HG03060 (cell line): ENCODE results near the gene LMNTD1.
"Not testable (repeated sequence)": the region's sequence is repeated elsewhere in the genome, so short reads cannot be mapped to it uniquely, and the experiment has no call there.

Source experiments
- ATAC-seq: cut with Tn5 transposase; IDR thresholded peaks from one replicate; pipeline ENCODE4 v1.9.1; 2021; ENCODE audit warnings: low read depth, moderate number of reproducible peaks; ENCODE audit not compliant: unreplicated experiment

The LMNTD1 gene, protein sequence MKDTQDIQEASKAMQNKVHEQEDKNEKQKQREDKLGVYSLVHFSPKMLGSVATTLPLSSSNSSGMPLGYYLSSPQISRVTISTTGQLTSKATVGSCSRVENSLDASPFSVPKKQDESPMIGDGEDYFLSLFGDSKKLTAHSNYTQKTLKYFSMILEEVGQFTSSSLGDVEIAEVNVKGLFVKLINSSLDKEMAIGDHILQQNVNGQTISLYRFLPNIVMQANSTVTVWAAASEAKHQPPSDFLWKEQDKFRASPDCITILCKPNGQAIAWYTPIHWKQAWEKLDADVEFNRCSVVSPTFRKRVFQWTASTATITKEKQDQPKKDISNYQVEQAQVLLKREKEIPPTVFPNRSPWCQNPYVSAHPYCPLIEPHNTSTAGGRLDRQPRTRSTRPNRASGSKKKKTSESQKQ

DNA sequence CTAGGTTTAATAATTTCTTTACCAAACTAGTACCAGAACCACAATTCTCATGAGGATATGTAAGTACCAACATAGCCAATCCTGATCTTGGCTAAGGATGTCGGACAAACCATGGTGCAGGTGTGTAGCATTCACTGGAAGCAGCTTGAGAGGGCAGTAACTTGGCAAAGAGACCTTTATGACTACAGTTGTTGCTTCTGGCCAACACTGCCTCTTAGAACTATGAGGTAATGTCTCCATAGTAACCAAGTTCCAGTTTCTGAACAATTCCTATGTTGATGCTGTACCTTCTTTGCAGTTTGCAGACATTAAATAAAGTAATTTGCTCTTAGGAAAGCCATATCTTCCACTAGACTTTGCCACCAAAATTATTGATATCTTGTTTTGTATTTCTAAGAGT is at the start of gene LMNTD1:
Gene LMNTD1, minus strand, starts transcription at position 186 of the 400 bp plus-strand sequence. CDS start 324 bp downstream, outside the sequence.
- no peak for ATAC-seq

GRCh38 chr12:25598956-25599355 is 45.9 kb upstream of the LMNTD1 start:
- ATAC-seq: no peak

DNA sequence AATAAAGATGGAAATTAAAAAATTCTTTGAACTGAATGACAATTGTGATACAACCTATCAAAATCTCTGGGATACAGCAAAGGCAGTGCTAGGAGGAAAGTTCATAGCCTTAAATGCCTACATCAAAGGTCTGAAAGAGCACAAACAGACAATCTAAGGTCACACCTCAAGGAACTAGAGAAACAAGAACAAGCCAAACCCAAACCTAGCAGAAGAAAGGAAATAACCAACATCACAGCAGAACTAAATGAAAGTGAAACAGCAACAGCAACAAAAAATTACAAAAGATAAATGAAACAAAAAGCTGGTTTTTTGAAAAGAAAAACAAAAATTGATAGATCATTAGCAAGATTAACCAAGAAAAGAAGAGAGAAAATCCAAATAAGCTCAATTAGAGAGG is 42.4 kb upstream of the LMNTD1 start:
- ATAC-seq: not testable (repeated sequence)

- no peak for ATAC-seq
These were observed 41.3 kb upstream of the LMNTD1 start for GRCh38 chr12:25594376-25594775.

- ATAC-seq: no peak
These were observed 39.8 kb upstream of the LMNTD1 start for GRCh38 chr12:25592725-25593495.

DNA sequence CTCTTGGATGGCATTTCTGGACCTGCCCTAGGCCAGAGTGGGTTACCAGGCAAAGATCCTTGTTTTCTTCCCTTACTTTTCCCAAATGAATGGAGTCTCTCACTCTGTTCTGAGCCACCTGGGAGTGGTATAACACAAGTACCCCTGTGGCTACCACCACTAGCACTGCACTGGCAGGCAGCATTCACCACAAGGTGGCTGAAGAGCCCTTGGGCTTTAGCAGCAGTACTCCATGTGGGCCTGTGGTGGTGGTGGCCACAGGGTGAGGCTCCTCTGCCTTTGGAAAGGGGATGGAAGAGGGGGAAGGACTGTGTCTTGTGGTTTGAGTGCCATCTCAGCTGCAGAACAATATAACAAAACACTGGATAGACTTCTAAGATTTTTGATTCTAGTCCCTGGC is 38.1 kb upstream of the LMNTD1 start:
- ATAC-seq: no peak

- no peak for ATAC-seq
These were observed 37.1 kb upstream of the LMNTD1 start for GRCh38 chr12:25590011-25590721.

DNA sequence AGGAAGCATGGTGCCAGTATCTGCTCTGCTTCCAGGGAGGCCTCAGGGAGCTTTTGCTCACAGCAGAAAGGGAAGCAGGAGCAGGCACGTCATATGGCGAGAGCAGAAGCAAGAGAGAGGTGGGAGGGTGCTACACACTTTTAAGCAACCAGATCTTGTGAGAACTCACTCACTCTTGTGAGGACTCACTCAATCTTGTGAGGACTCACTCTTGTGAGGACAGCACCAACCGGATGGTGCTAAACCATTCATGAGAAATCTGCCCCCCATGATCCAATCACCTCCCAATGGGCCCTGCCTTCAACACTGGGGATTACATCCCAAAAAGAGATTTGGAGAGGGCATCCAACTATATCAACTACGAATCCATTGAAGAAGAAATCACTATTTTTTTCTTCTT is 34.3 kb upstream of the LMNTD1 start:
- no peak for ATAC-seq

GRCh38 chr12:25585662-25586061 is 32.6 kb upstream of the LMNTD1 start:
- no peak for ATAC-seq

GRCh38 chr12:25585021-25585523 is 32.0 kb upstream of the LMNTD1 start:
- ATAC-seq: no peak

- ATAC-seq: no peak
These were observed 31.5 kb upstream of the LMNTD1 start for GRCh38 chr12:25584596-25584995.

GRCh38 chr12:25583545-25583944 is 30.5 kb upstream of the LMNTD1 start:
- ATAC-seq: no peak

DNA sequence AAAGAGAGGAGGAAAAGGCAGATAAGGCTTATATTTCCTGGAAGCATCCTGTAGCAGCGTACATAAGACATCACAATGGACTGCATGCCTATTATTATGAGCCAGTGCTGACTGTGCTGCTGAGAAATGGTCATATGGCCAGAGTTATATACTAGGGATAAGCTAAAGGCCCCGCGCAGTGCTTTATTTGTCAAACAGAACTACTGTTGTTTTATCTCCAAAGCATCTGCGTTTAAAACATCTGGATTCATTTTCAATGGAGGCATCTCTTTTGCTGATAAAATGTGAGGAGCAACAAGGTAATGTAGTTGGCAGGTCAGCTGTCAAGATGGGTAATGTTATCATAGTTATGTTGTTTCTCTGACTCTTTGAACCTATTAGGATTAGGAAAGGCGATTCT is 28.0 kb upstream of the LMNTD1 start:
- no peak for ATAC-seq

DNA sequence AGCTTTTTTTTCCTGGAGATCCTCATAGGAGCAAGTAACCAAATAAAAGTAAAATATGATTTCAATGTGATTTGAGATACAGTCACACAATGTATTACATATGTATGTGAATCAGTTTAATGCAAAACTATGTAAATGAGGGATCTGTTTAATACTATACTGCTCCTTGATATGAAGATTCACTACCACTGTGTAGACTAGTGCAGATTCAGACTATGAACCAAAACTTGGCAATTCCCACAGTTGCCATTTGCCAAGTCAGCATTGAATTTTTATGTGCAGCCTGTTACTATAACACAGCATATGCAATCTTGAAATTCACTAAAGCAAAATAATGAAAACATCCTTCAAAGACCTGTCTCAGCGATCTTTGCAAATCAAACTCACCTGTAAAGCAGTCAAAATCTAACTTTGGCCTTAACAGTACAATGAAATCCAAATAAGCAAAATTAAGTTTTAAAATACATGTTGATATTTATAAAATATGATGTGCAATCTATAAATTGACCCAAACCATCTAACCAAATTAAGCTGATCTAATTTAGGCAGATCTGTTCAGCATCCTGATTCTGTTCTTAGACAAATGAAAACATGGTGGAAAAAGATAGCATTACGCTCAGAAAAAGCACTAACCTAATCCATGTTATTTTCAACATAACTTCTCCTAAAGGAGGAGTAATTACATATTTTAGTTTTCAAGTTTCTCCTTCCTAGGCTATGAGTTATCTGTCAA is 25.5 kb upstream of the LMNTD1 start:
- ATAC-seq: no peak

- no peak for ATAC-seq
These were observed 21.7 kb upstream of the LMNTD1 start for GRCh38 chr12:25574761-25575160.

GRCh38 chr12:25573346-25573745 is 20.3 kb upstream of the LMNTD1 start:
- no peak for ATAC-seq

GRCh38 chr12:25570418-25570817 is 17.3 kb upstream of the LMNTD1 start:
- no peak for ATAC-seq

DNA sequence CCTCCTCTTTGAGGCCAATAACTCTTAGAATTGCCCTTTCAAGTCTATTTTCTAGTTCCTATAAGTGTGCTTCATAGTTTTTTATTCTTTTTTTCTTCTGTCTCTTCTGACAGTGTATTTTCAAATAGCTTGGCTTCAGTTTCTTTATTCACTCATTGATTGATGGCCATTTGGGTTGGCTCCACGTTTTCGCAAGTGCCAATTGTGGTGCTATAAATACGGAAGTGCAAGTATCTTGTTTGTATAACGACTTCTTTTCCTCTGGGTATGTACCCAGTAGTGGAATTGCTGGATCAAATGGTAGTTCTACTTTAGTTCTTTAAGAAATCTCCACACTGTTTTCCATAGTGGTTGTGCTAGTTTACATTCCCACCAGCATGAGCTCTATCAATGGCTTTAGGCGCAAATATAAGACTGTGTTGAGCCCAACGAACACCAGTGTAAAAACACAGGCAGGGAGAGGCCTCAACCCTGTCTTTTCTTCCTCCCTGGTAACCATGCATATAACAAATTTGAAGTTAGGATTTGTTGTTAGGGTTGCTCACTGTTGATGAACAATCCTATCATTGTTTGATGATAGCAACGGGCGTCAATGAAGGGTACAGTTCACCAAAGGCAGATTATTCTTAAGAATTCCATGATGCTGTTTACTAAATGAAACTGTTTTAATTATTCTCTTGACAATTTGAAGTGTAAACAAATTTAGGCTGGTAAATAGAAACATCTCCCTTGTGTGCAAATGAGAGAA is 13.3 kb upstream of the LMNTD1 start:
- no peak for ATAC-seq

DNA sequence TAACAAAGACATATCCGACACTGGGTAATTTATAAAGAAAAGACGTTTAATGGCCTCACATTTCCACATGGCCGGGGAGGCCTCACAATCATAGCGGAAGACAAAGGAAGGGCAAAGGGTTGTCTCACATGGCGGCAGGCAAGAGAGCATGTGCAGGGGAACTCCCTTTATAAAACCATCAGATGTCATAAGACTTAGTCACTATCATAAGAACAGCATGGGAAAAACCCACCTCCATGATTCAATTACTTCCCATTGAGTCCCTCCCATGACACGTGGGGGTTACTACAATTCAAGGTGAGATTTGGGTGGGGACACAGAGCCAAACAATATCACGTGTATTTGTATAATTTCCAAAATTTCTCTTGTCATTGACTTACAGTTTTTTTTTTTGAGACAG is 5.5 kb upstream of the LMNTD1 start:
- ATAC-seq: no peak
